Measurements from ENCODE around the gene C9orf50.

- TF ChIP-seq POLR2A (IDR thresholded peaks at IDR 0.05; ENCODE audit: low read depth, low read length) (no peak), POLR2AphosphoS5 (IDR thresholded peaks at IDR 0.05; ENCODE audit: low read depth, low read length) (no peak), TAF1 (IDR thresholded peaks at IDR 0.05; ENCODE audit: borderline replicate concordance, low read depth, low read length) (no peak)
Observed at GRCh38 chr9:129665814-129666520, 45.1 kb upstream of the C9orf50 start.
